AG04449 (cell line): Measurements from ENCODE around the gene P4HB.

ENCODE experiments used
- CTCF ChIA-PET: fragments of 350-600 bp; formaldehyde crosslinking; extraction: SDS; loops from one replicate; lab custom pipeline; 2021; ENCODE audit warnings: antibody characterized with exemption; lab: Yijun Ruan, JAX
- POLR2A ChIA-PET: fragments of 400-600, 350-600 bp; formaldehyde crosslinking; extraction: SDS; loops from one replicate; lab custom pipeline; 2020; ENCODE audit warnings: antibody characterized with exemption, inconsistent platforms; lab: Yijun Ruan, JAX
- DNase-seq: peaks from one replicate; pipeline ENCODE4 v3.0.0-alpha.2; 2010; ENCODE audit warnings: low read depth, low spot score
- H3K4me3 ChIP-seq: 2 replicates; pipeline ENCODE4 v1.5.1; 2011; ENCODE audit warnings: low read depth, mild to moderate bottlenecking, control low read depth, low read length
- CTCF ChIP-seq: IDR thresholded peaks from one replicate; pipeline ENCODE4 v1.5.1; 2011; ENCODE audit warnings: mild to moderate bottlenecking, moderate library complexity, low read length, control low read depth, inconsistent platforms; ENCODE audit not compliant: insufficient read depth; ENCODE audit errors: missing control alignments

P4HB gene

GRCh38 chr17:81831563-81831956 lies 28.8 kb downstream of the P4HB start:
- POLR2A ChIA-PET, result interaction anchor here (1.3 kb wide), 1 partner anchor 29 kb away, joined by 3 read pairs; the partner anchor contains the start of gene P4HB
- TF ChIP-seq CTCF, result no peak
- CTCF ChIA-PET, result no interaction called here
- no peak for DNase-seq
- peak overlapping the region; percentile 85 for H3K4me3 ChIP-seq

GRCh38 chr17:81829858-81830257 lies 30.5 kb downstream of the P4HB start:
- CTCF ChIA-PET, result no interaction called here

DNA sequence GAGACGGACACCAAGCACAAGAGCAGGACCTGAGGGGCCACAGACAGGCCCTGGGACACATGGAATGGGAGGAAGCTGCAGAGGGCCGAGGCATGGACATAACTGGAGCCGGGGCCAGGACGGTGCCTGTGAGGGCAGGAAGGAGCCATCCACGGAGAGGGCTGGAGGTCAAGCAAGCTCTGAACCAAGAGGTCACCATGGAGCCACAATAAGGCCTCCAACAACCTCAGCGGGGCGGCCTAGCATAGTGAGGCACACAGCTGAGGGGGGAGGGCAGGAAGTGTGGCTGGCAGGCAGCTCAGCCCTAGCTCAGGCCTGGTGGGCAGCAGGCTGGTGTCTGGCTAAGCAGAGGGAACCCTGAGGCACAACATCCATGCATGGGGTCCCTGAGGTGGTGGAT lies 31.7 kb downstream of the P4HB start:
- TF ChIP-seq CTCF, result no peak
- ChIA-PET CTCF (interaction anchor here (1.9 kb wide), 1 partner anchor 11 kb away, joined by 4 read pairs; no protein-coding TSS in a partner anchor), POLR2A (interaction anchor here (0.6 kb wide), 1 partner anchor 32 kb away, joined by 4 read pairs; no protein-coding TSS in a partner anchor)
- no peak for DNase-seq
- H3K4me3 ChIP-seq, result no peak overlapping the region

More at GRCh38 chr17:81829858-81830257, 30.5 kb downstream of the P4HB start:
- no peak overlapping the region for H3K4me3 ChIP-seq
- no peak for DNase-seq
- POLR2A ChIA-PET, result no interaction called here
- no peak for TF ChIP-seq CTCF

- POLR2A ChIA-PET, result no interaction called here
- DNase-seq, result no peak
- no peak for TF ChIP-seq CTCF
- H3K4me3 ChIP-seq, result no peak overlapping the region
- CTCF ChIA-PET, result interaction anchor here (0.8 kb wide), 1 partner anchor 93 kb away, joined by 3 read pairs; no protein-coding TSS in a partner anchor
These were observed 34.4 kb downstream of the P4HB start for GRCh38 chr17:81825841-81826466.

- ChIA-PET CTCF (interaction anchor here (1.5 kb wide), 1 partner anchor 90 kb away, joined by 6 read pairs; no protein-coding TSS in a partner anchor), POLR2A (no interaction called here)
- no peak overlapping the region for H3K4me3 ChIP-seq
- no peak for TF ChIP-seq CTCF
- DNase-seq, result no peak
These were observed 35.7 kb downstream of the P4HB start for GRCh38 chr17:81824595-81824994.

GRCh38 chr17:81823820-81824550 lies 36.4 kb downstream of the P4HB start:
- ChIA-PET CTCF (interaction anchor here (1.5 kb wide), 1 partner anchor 89 kb away, joined by 6 read pairs; no protein-coding TSS in a partner anchor), POLR2A (no interaction called here)
- TF ChIP-seq CTCF, result no peak
- no peak for DNase-seq
- H3K4me3 ChIP-seq, result no peak overlapping the region
